ENCODE data around the gene AHCY.
"Not testable (repeated sequence)": the region's sequence is repeated elsewhere in the genome, so short reads cannot be mapped to it uniquely, and the experiment has no call there.

Gene AHCY

GRCh38 chr20:34337982-34338726 is 35.0 kb upstream of the AHCY start:
- Histone ChIP-seq H3K4me1 (ENCODE audit: control insufficient read depth, insufficient read depth, low read length) (no peaks in the 10 kb centered on the region; the same call in 1 of the 2 replicates), H3K4me3 (ENCODE audit: low read length) (no peak overlapping the region), H3K27me3 (ENCODE audit: control insufficient read depth, insufficient read depth, low read length) (no peaks in the 10 kb centered on the region), H3K9me3 (ENCODE audit: control insufficient read depth, insufficient read depth, low read length) (no peaks in the 10 kb centered on the region), H3K36me3 (ENCODE audit: control insufficient read depth, insufficient read depth, low read length) (no peaks in the 10 kb centered on the region), H3K27ac (ENCODE audit: low read length) (no peak overlapping the region)
- DNase-seq (ENCODE audit: low read depth, low spot score), result no peak
- no CpG with 5 or more reads among the region's 15 CpGs for WGBS (ENCODE audit: insufficient coverage, insufficient read length)

- WGBS (ENCODE audit: insufficient coverage, insufficient read length), result no CpG with 5 or more reads among the region's 1 CpG
- no peaks in the 10 kb centered on the region; the same call in 1 of the 2 replicates for H3K4me1 ChIP-seq (ENCODE audit: control insufficient read depth, insufficient read depth, low read length)
These were observed 34.4 kb upstream of the AHCY start for GRCh38 chr20:34337544-34337943.

GRCh38 chr20:34334654-34335407 is 31.7 kb upstream of the AHCY start:
- H3K9me3 ChIP-seq (ENCODE audit: control insufficient read depth, insufficient read depth, low read length), result no peaks in the 10 kb centered on the region
- H3K27me3 ChIP-seq (ENCODE audit: control insufficient read depth, insufficient read depth, low read length), result no peaks in the 10 kb centered on the region
- DNase-seq (ENCODE audit: low read depth, low spot score), result no peak
- H3K4me1 ChIP-seq (ENCODE audit: control insufficient read depth, insufficient read depth, low read length), result no peaks in the 10 kb centered on the region; the same call in 1 of the 2 replicates
- no peak overlapping the region for H3K27ac ChIP-seq (ENCODE audit: low read length)
- no peaks in the 10 kb centered on the region for H3K36me3 ChIP-seq (ENCODE audit: control insufficient read depth, insufficient read depth, low read length)
- H3K4me3 ChIP-seq (ENCODE audit: low read length), result no peak overlapping the region
- no CpG with 5 or more reads among the region's 5 CpGs for WGBS (ENCODE audit: insufficient coverage, insufficient read length)

More at GRCh38 chr20:34337544-34337943, 34.4 kb upstream of the AHCY start:
- no peak overlapping the region for H3K4me3 ChIP-seq (ENCODE audit: low read length)
- no peak for DNase-seq (ENCODE audit: low read depth, low spot score)
- no peaks in the 10 kb centered on the region for H3K36me3 ChIP-seq (ENCODE audit: control insufficient read depth, insufficient read depth, low read length)
- no peaks in the 10 kb centered on the region for H3K27me3 ChIP-seq (ENCODE audit: control insufficient read depth, insufficient read depth, low read length)
- no peak overlapping the region for H3K27ac ChIP-seq (ENCODE audit: low read length)
- H3K9me3 ChIP-seq (ENCODE audit: control insufficient read depth, insufficient read depth, low read length), result no peaks in the 10 kb centered on the region

- WGBS (ENCODE audit: insufficient coverage, insufficient read length), result no CpG with 5 or more reads among the region's 4 CpGs
- no peaks in the 10 kb centered on the region for H3K27me3 ChIP-seq (ENCODE audit: control insufficient read depth, insufficient read depth, low read length)
- H3K27ac ChIP-seq (ENCODE audit: low read length), result no peak overlapping the region
- H3K9me3 ChIP-seq (ENCODE audit: control insufficient read depth, insufficient read depth, low read length), result no peaks in the 10 kb centered on the region
- DNase-seq (ENCODE audit: low read depth, low spot score), result no peak
- H3K4me3 ChIP-seq (ENCODE audit: low read length), result no peak overlapping the region
- H3K4me1 ChIP-seq (ENCODE audit: control insufficient read depth, insufficient read depth, low read length), result no peaks in the 10 kb centered on the region; the same call in 1 of the 2 replicates
- H3K36me3 ChIP-seq (ENCODE audit: control insufficient read depth, insufficient read depth, low read length), result no peaks in the 10 kb centered on the region
These were observed 30.6 kb upstream of the AHCY start for GRCh38 chr20:34333786-34334185.

- Histone ChIP-seq H3K27me3 (ENCODE audit: control insufficient read depth, insufficient read depth, low read length) (no peaks in the 10 kb centered on the region), H3K9me3 (ENCODE audit: control insufficient read depth, insufficient read depth, low read length) (no peaks in the 10 kb centered on the region), H3K27ac (ENCODE audit: low read length) (no peak overlapping the region), H3K4me3 (ENCODE audit: low read length) (no peak overlapping the region), H3K4me1 (ENCODE audit: control insufficient read depth, insufficient read depth, low read length) (no peaks in the 10 kb centered on the region; the same call in 1 of the 2 replicates), H3K36me3 (ENCODE audit: control insufficient read depth, insufficient read depth, low read length) (no peaks in the 10 kb centered on the region)
- no CpG with 5 or more reads among the region's 19 CpGs for WGBS (ENCODE audit: insufficient coverage, insufficient read length)
- no peak for DNase-seq (ENCODE audit: low read depth, low spot score)
These were observed 29.2 kb upstream of the AHCY start for GRCh38 chr20:34332262-34332920.

GRCh38 chr20:34331838-34332237 is 28.7 kb upstream of the AHCY start:
- H3K4me1 ChIP-seq (ENCODE audit: control insufficient read depth, insufficient read depth, low read length), result no peaks in the 10 kb centered on the region; the same call in 1 of the 2 replicates
- H3K9me3 ChIP-seq (ENCODE audit: control insufficient read depth, insufficient read depth, low read length), result no peaks in the 10 kb centered on the region
- no peaks in the 10 kb centered on the region for H3K36me3 ChIP-seq (ENCODE audit: control insufficient read depth, insufficient read depth, low read length)
- no peaks in the 10 kb centered on the region for H3K27me3 ChIP-seq (ENCODE audit: control insufficient read depth, insufficient read depth, low read length)
- H3K27ac ChIP-seq (ENCODE audit: low read length), result no peak overlapping the region
- DNase-seq (ENCODE audit: low read depth, low spot score), result no peak
- H3K4me3 ChIP-seq (ENCODE audit: low read length), result no peak overlapping the region
- 100% methylated on average over 1 of the region's 7 CpGs for WGBS (ENCODE audit: insufficient coverage, insufficient read length)

GRCh38 chr20:34330861-34331544 is 27.8 kb upstream of the AHCY start:
- not testable (repeated sequence) for H3K4me1 ChIP-seq (ENCODE audit: control insufficient read depth, insufficient read depth, low read length); H3K27me3 ChIP-seq (ENCODE audit: control insufficient read depth, insufficient read depth, low read length); H3K4me3 ChIP-seq (ENCODE audit: low read length); H3K27ac ChIP-seq (ENCODE audit: low read length); DNase-seq (ENCODE audit: low read depth, low spot score); H3K36me3 ChIP-seq (ENCODE audit: control insufficient read depth, insufficient read depth, low read length); H3K9me3 ChIP-seq (ENCODE audit: control insufficient read depth, insufficient read depth, low read length)
- WGBS (ENCODE audit: insufficient coverage, insufficient read length), result no CpG with 5 or more reads among the region's 15 CpGs

- H3K27ac ChIP-seq (ENCODE audit: low read length), result no peak overlapping the region
- H3K4me1 ChIP-seq (ENCODE audit: control insufficient read depth, insufficient read depth, low read length), result no peaks in the 10 kb centered on the region
- no peak for DNase-seq (ENCODE audit: low read depth, low spot score)
- no peaks in the 10 kb centered on the region for H3K27me3 ChIP-seq (ENCODE audit: control insufficient read depth, insufficient read depth, low read length)
- H3K9me3 ChIP-seq (ENCODE audit: control insufficient read depth, insufficient read depth, low read length), result no peaks in the 10 kb centered on the region
- no CpG with 5 or more reads among the region's 9 CpGs for WGBS (ENCODE audit: insufficient coverage, insufficient read length)
- no peaks in the 10 kb centered on the region for H3K36me3 ChIP-seq (ENCODE audit: control insufficient read depth, insufficient read depth, low read length)
- no peak overlapping the region for H3K4me3 ChIP-seq (ENCODE audit: low read length)
These were observed 25.9 kb upstream of the AHCY start for GRCh38 chr20:34328928-34329677.

GRCh38 chr20:34328207-34328606 is 25.1 kb upstream of the AHCY start:
- not testable (repeated sequence) for DNase-seq (ENCODE audit: low read depth, low spot score); H3K27ac ChIP-seq (ENCODE audit: low read length); H3K36me3 ChIP-seq (ENCODE audit: control insufficient read depth, insufficient read depth, low read length); H3K9me3 ChIP-seq (ENCODE audit: control insufficient read depth, insufficient read depth, low read length); H3K4me1 ChIP-seq (ENCODE audit: control insufficient read depth, insufficient read depth, low read length); H3K27me3 ChIP-seq (ENCODE audit: control insufficient read depth, insufficient read depth, low read length); H3K4me3 ChIP-seq (ENCODE audit: low read length)
- no CpG with 5 or more reads among the region's 4 CpGs for WGBS (ENCODE audit: insufficient coverage, insufficient read length)
